Activated CD4-positive, alpha-beta T cell treated with anti-CD3 and anti-CD28 coated beads, Interleukin-2, amount 50 U/mL, for 4 hours (primary cell): ENCODE results near the gene CCDC89.

ENCODE experiments used
- DNase-seq, 2 experiments: peaks; one replicate each; pipeline ENCODE4 v3.0.0-alpha.2; 2020

The CCDC89 gene

GRCh38 chr11:85685820-85686459 lies at the start of gene CCDC89:
Gene CCDC89 (minus strand): TSS chr11:85686195. CDS start chr11:85686130, 65 bp downstream.
- no peak for DNase-seq

- no peak for DNase-seq
Measured at GRCh38 chr11:85732965-85733364, 47.0 kb upstream of the CCDC89 start.

GRCh38 chr11:85726381-85726780 lies 40.4 kb upstream of the CCDC89 start:
- DNase-seq = no peak

GRCh38 chr11:85725510-85726258 lies 39.7 kb upstream of the CCDC89 start:
- DNase-seq = no peak

GRCh38 chr11:85724748-85725465 lies 38.9 kb upstream of the CCDC89 start:
- DNase-seq = no peak

GRCh38 chr11:85723088-85723487 lies 37.1 kb upstream of the CCDC89 start:
- no peak for DNase-seq

GRCh38 chr11:85721191-85721590 lies 35.2 kb upstream of the CCDC89 start:
- no peak for DNase-seq

GRCh38 chr11:85718991-85719807 lies 33.2 kb upstream of the CCDC89 start:
- DNase-seq = no peak

- no peak for DNase-seq
Measured at GRCh38 chr11:85718126-85718943, 32.3 kb upstream of the CCDC89 start.

GRCh38 chr11:85717429-85717828 lies 31.4 kb upstream of the CCDC89 start:
- DNase-seq = no peak

GRCh38 chr11:85712953-85713352 lies 27.0 kb upstream of the CCDC89 start:
- no peak for DNase-seq

GRCh38 chr11:85710917-85711316 lies 24.9 kb upstream of the CCDC89 start:
- no peak for DNase-seq

GRCh38 chr11:85709941-85710702 lies 24.1 kb upstream of the CCDC89 start:
- no peak for DNase-seq

GRCh38 chr11:85705800-85706199 lies 19.8 kb upstream of the CCDC89 start:
- no peak for DNase-seq

- DNase-seq = no peak
Measured at GRCh38 chr11:85704967-85705366, 19.0 kb upstream of the CCDC89 start.

- DNase-seq = no peak
Measured at GRCh38 chr11:85699957-85700741, 14.2 kb upstream of the CCDC89 start.

GRCh38 chr11:85698195-85698594 lies 12.2 kb upstream of the CCDC89 start:
- DNase-seq = no peak

- no peak for DNase-seq
Measured at GRCh38 chr11:85697747-85698146, 11.8 kb upstream of the CCDC89 start.

- no peak for DNase-seq
Measured at GRCh38 chr11:85695546-85695945, 9.6 kb upstream of the CCDC89 start.

GRCh38 chr11:85694385-85694980 lies 8.5 kb upstream of the CCDC89 start:
- DNase-seq = no peak
